GM23338 (cell line): ENCODE data around the gene CASQ2. TPM values are rescaled to one million over a fixed set of nuclear protein-coding genes. Genes with fewer than 3 reads are reported as not detected.

Source experiments
- ATAC-seq: fragments of 200-7000 bp; cut with Tn5 transposase; 3 replicates; pipeline ENCODE4 v1.9.1; 2020
- DNase-seq: peaks from one replicate; pipeline ENCODE4 v3.0.0-alpha.2; 2015; ENCODE audit warnings: low spot score
- H2AFZ ChIP-seq: fragments of 200-600 bp; sonication (generic); 2 replicates; pipeline ENCODE4 v1.8.0; 2016; ENCODE audit warnings: antibody characterized with exemption, mild to moderate bottlenecking, moderate library complexity
- H3F3A ChIP-seq: fragments of 200-600 bp; sonication (generic); replicated peaks from 2 replicates; pipeline ENCODE4 v1.8.0; 2017; ENCODE audit warnings: antibody characterized with exemption, mixed run types, low read depth
- H3K27ac ChIP-seq: fragments of 200-600 bp; sonication (generic); 2 replicates; pipeline ENCODE4 v1.6.1; 2016; ENCODE audit warnings: low read depth
- H3K27me3 ChIP-seq: fragments of 200-600 bp; sonication (generic); 2 replicates; pipeline ENCODE4 v1.8.0; 2016; ENCODE audit warnings: mild to moderate bottlenecking, mixed run types, moderate library complexity; ENCODE audit not compliant: insufficient read depth
- H3K36me3 ChIP-seq: fragments of 200-600 bp; sonication (generic); 2 replicates; pipeline ENCODE4 v1.8.0; 2016; ENCODE audit warnings: mild to moderate bottlenecking; ENCODE audit not compliant: insufficient read depth
- H3K4me1 ChIP-seq: fragments of 200-600 bp; sonication (generic); 2 replicates; pipeline ENCODE4 v1.8.0; 2016; ENCODE audit warnings: mild to moderate bottlenecking, moderate library complexity; ENCODE audit not compliant: insufficient read depth
- H3K4me2 ChIP-seq: fragments of 200-600 bp; sonication (generic); 2 replicates; pipeline ENCODE4 v1.7.1; 2017; ENCODE audit warnings: mixed run types
- H3K4me3 ChIP-seq: fragments of 200-600 bp; sonication (generic); 2 replicates; pipeline ENCODE4 v1.6.1; 2016; ENCODE audit warnings: mixed run types
- H3K79me2 ChIP-seq: fragments of 200-600 bp; sonication (generic); replicated peaks from 2 replicates; pipeline ENCODE4 v1.8.0; 2017; ENCODE audit warnings: mild to moderate bottlenecking; ENCODE audit not compliant: insufficient read depth
- H3K9me2 ChIP-seq: fragments of 200-600 bp; sonication (generic); 2 replicates; pipeline ENCODE4 v1.8.0; 2017; ENCODE audit not compliant: insufficient read depth
- H4K20me1 ChIP-seq: fragments of 200-600 bp; sonication (generic); replicated peaks from 2 replicates; pipeline ENCODE4 v1.8.0; 2017; ENCODE audit warnings: mild to moderate bottlenecking; ENCODE audit not compliant: insufficient read depth
- H3K27ac Mint-ChIP-seq: 2 replicates; pipeline ENCODE4 v1.8.0; 2020; ENCODE audit warnings: inconsistent platforms, mild to moderate bottlenecking, moderate library complexity, mixed read lengths
- H3K27me3 Mint-ChIP-seq: 3 replicates; pipeline ENCODE4 v1.8.0; 2022; ENCODE audit warnings: low read depth, mild to moderate bottlenecking, moderate library complexity, mixed read lengths, inconsistent platforms; ENCODE audit not compliant: insufficient read depth, poor library complexity
- H3K36me3 Mint-ChIP-seq: 3 replicates; pipeline ENCODE4 v1.8.0; 2021; ENCODE audit warnings: low read depth, mild to moderate bottlenecking, inconsistent platforms, moderate library complexity, mixed read lengths
- H3K4me1 Mint-ChIP-seq: 3 replicates; pipeline ENCODE4 v1.8.0; 2020; ENCODE audit warnings: mild to moderate bottlenecking, inconsistent platforms, mixed read lengths
- H3K4me3 Mint-ChIP-seq: 3 replicates; pipeline ENCODE4 v1.8.0; 2021; ENCODE audit warnings: moderate library complexity, mild to moderate bottlenecking, inconsistent platforms, mixed read lengths
- H3K9me3 Mint-ChIP-seq: 3 replicates; pipeline ENCODE4 v1.8.0; 2020; ENCODE audit warnings: moderate library complexity, mild to moderate bottlenecking, inconsistent platforms, mixed read lengths
- EZH2 ChIP-seq: fragments of 200-600 bp; sonication (generic); IDR thresholded peaks from one replicate; pipeline ENCODE4 v1.8.0; 2017; ENCODE audit warnings: antibody characterized with exemption, mild to moderate bottlenecking, low read depth; ENCODE audit not compliant: unreplicated experiment
- EZH2phosphoT487 ChIP-seq: fragments of 200-600 bp; sonication (generic); IDR thresholded peaks from one replicate; pipeline ENCODE4 v1.8.1; 2018; ENCODE audit warnings: antibody characterized with exemption; ENCODE audit not compliant: unreplicated experiment
- JUNB ChIP-seq: IDR thresholded peaks from one replicate; pipeline ENCODE4 v1.6.1; 2016; ENCODE audit warnings: antibody characterized with exemption; ENCODE audit not compliant: unreplicated experiment
- NANOG ChIP-seq: IDR thresholded peaks from 2 replicates; pipeline ENCODE4 v1.6.1; 2016; ENCODE audit warnings: antibody characterized with exemption, borderline replicate concordance
- POLR2AphosphoS5 ChIP-seq: IDR thresholded peaks from 2 replicates; pipeline ENCODE4 v1.6.1; 2016; ENCODE audit warnings: antibody characterized with exemption, low read depth
- STAT1 ChIP-seq: IDR thresholded peaks from one replicate; pipeline ENCODE4 v1.6.1; 2016; ENCODE audit warnings: antibody characterized with exemption; ENCODE audit not compliant: unreplicated experiment
- ZNF114 ChIP-seq: fragments of 250-450 bp; sonication (Bioruptor Pico); IDR thresholded peaks from 2 replicates; pipeline ENCODE4 v1.5.0; 2020; ENCODE audit warnings: mild to moderate bottlenecking, moderate library complexity
- ZNF331 ChIP-seq: fragments of 250-450 bp; sonication (Bioruptor Pico); IDR thresholded peaks from 2 replicates; pipeline ENCODE4 v1.5.0; 2020; ENCODE audit warnings: low read depth, mild to moderate bottlenecking, moderate library complexity
- polyA plus RNA-seq: library from polyadenylated mRNA; unstranded; fragments of >200 nt; fragmentation: Nextera tagmentation; extraction: Ambion mirVana; gene quantifications from 2 replicates; pipeline ENCODE4 v1.2.1, GENCODE V29; 2016
- total RNA-seq: library from RNA; depleted of rRNA; stranded (reverse); fragments of >200 nt; shearing (Covaris generic); gene quantifications from 2 replicates; pipeline ENCODE4 v1.2.3, GENCODE V29; 2014
- TF ChIP-seq, protein P1 (sequence below): IDR thresholded peaks from 2 replicates; pipeline ENCODE4 v1.6.1; 2016; ENCODE audit warnings: antibody characterized with exemption
- TF ChIP-seq, protein P2 (sequence below): fragments of 250-450 bp; sonication (Bioruptor Pico); IDR thresholded peaks from 2 replicates; pipeline ENCODE4 v1.5.0; 2020; ENCODE audit warnings: mild to moderate bottlenecking, moderate library complexity
- TF ChIP-seq, protein P3 (sequence below), 2 experiments: fragments of 200-600 bp in 1 of 2; sonication (generic) in 1 of 2; conservative IDR thresholded peaks; 2 replicates each; pipeline versions ENCODE4 v1.5.1 to v1.6.1; 2016 to 2017; ENCODE audit warnings: antibody characterized with exemption in 2 of 2, low read depth in 2 of 2, mild to moderate bottlenecking in 2 of 2, moderate library complexity in 1 of 2

Gene CASQ2
- total and polyA plus RNA-seq, 2 experiments from 2014 or later = not detected

DNA sequence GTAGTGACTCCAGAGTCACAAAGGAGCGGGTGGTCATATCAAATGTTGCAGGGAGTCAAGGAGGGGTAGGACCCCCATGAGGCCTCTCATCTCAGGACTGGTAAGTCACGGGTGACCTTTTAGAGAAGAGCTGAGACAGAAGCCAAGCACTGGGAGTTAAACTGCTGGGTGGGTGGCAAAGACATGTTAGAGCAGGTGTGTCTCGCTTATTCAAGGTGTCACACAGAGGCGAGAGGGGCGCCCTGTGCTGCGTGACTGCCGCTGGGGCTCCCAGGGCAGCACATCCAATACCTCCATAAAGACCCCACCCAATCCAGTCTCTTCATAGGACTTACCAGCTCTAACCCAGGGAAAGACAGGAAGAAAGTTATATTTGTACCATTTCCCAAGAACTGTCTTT lies 15.2 kb downstream of the CASQ2 start:
- H3K4me2 ChIP-seq = no peak overlapping the region
- TF ChIP-seq JUNB (no peak), NANOG (no peak), STAT1 (no peak), EZH2phosphoT487 (no peak), ZNF114 (no peak), POLR2AphosphoS5 (no peak)
- TF ChIP-seq, protein P1, sequence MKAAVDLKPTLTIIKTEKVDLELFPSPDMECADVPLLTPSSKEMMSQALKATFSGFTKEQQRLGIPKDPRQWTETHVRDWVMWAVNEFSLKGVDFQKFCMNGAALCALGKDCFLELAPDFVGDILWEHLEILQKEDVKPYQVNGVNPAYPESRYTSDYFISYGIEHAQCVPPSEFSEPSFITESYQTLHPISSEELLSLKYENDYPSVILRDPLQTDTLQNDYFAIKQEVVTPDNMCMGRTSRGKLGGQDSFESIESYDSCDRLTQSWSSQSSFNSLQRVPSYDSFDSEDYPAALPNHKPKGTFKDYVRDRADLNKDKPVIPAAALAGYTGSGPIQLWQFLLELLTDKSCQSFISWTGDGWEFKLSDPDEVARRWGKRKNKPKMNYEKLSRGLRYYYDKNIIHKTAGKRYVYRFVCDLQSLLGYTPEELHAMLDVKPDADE = no peak
- DNase-seq (no peak), ATAC-seq (no peak)
- Mint-ChIP-seq H3K27ac (no peak overlapping the region), H3K4me3 (no peak overlapping the region), H3K9me3 (no peaks in the 10 kb centered on the region), H3K36me3 (no peaks in the 10 kb centered on the region), H3K4me1 (peaks cover 5% of the 10 kb centered on the region; the same call in 1 of the 3 replicates), H3K27me3 (peaks cover 2% of the 10 kb centered on the region)
- no peaks in the 10 kb centered on the region for H3F3A ChIP-seq
- 0 out of 2 replicates have a peak, but pooled peaks cover 3% of the 10 kb centered on the region for H3K4me1 ChIP-seq
- 0 out of 2 replicates have a peak, but pooled peaks cover 5% of the 10 kb centered on the region for H3K9me2 ChIP-seq
- no peaks in the 10 kb centered on the region for H4K20me1 ChIP-seq
- no peaks in the 10 kb centered on the region for H3K79me2 ChIP-seq
- no peak overlapping the region for H3K4me3 ChIP-seq
- H3K36me3 ChIP-seq = no peaks in the 10 kb centered on the region
- no peak overlapping the region for H3K27ac ChIP-seq
- no peak overlapping the region for H2AFZ ChIP-seq
- no peaks in the 10 kb centered on the region for H3K27me3 ChIP-seq

DNA sequence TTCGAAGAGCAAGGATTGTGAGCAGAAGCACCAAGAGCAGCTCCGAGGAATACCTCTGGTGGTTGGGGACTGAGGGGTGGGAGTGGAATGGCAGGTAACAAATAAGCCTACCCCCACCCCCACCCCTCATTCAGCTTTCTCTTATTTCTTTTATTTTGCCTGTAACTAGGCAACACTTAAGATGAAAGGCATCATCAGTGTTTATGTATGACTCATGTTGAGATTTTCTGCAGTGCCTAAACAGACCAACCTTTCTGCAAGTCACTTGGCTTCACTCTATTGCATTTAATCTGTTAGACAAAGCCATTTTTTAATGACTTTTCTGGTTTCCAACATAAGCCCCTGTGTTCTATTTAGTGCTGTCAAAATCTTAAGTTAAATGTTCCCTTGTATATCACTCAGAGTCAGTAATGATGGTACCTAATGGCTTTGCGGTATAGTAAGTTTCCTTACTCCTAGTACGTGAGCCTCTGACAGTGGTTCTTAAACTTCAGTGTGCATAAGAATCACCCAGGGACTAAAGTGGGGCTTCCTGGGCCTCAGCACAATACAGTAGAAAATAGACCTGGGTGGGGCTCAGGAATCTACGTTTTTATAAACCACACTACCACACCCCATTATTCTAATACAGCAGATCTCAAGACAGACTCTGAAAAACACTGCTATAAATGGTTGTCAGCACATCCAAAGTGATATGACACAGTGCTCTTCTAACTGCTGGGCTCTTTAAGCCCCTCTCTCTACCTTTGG lies 19.9 kb downstream of the CASQ2 start:
- Mint-ChIP-seq H3K27ac (no peak overlapping the region), H3K27me3 (peaks cover 3% of the 10 kb centered on the region), H3K4me1 (peaks cover 9% of the 10 kb centered on the region; the same call in 2 of the 3 replicates), H3K4me3 (no peak overlapping the region), H3K36me3 (no peaks in the 10 kb centered on the region), H3K9me3 (no peaks in the 10 kb centered on the region)
- no peak overlapping the region for H3K27ac ChIP-seq
- H4K20me1 ChIP-seq = no peaks in the 10 kb centered on the region
- H3K4me3 ChIP-seq = no peak overlapping the region
- no peaks in the 10 kb centered on the region for H3K36me3 ChIP-seq
- no peaks in the 10 kb centered on the region for H3K79me2 ChIP-seq
- DNase-seq = no peak
- H3F3A ChIP-seq = no peaks in the 10 kb centered on the region
- no peak for ATAC-seq
- 0 out of 2 replicates have a peak, but pooled peaks cover 8% of the 10 kb centered on the region for H3K9me2 ChIP-seq
- H3K4me1 ChIP-seq = 0 out of 2 replicates have a peak, but pooled peaks cover 4% of the 10 kb centered on the region
- H3K27me3 ChIP-seq = no peaks in the 10 kb centered on the region
- H3K4me2 ChIP-seq = no peak overlapping the region
- peak overlapping the region; percentile 39; the same call in 1 of the 2 replicates for H2AFZ ChIP-seq
- TF ChIP-seq, protein P2, sequence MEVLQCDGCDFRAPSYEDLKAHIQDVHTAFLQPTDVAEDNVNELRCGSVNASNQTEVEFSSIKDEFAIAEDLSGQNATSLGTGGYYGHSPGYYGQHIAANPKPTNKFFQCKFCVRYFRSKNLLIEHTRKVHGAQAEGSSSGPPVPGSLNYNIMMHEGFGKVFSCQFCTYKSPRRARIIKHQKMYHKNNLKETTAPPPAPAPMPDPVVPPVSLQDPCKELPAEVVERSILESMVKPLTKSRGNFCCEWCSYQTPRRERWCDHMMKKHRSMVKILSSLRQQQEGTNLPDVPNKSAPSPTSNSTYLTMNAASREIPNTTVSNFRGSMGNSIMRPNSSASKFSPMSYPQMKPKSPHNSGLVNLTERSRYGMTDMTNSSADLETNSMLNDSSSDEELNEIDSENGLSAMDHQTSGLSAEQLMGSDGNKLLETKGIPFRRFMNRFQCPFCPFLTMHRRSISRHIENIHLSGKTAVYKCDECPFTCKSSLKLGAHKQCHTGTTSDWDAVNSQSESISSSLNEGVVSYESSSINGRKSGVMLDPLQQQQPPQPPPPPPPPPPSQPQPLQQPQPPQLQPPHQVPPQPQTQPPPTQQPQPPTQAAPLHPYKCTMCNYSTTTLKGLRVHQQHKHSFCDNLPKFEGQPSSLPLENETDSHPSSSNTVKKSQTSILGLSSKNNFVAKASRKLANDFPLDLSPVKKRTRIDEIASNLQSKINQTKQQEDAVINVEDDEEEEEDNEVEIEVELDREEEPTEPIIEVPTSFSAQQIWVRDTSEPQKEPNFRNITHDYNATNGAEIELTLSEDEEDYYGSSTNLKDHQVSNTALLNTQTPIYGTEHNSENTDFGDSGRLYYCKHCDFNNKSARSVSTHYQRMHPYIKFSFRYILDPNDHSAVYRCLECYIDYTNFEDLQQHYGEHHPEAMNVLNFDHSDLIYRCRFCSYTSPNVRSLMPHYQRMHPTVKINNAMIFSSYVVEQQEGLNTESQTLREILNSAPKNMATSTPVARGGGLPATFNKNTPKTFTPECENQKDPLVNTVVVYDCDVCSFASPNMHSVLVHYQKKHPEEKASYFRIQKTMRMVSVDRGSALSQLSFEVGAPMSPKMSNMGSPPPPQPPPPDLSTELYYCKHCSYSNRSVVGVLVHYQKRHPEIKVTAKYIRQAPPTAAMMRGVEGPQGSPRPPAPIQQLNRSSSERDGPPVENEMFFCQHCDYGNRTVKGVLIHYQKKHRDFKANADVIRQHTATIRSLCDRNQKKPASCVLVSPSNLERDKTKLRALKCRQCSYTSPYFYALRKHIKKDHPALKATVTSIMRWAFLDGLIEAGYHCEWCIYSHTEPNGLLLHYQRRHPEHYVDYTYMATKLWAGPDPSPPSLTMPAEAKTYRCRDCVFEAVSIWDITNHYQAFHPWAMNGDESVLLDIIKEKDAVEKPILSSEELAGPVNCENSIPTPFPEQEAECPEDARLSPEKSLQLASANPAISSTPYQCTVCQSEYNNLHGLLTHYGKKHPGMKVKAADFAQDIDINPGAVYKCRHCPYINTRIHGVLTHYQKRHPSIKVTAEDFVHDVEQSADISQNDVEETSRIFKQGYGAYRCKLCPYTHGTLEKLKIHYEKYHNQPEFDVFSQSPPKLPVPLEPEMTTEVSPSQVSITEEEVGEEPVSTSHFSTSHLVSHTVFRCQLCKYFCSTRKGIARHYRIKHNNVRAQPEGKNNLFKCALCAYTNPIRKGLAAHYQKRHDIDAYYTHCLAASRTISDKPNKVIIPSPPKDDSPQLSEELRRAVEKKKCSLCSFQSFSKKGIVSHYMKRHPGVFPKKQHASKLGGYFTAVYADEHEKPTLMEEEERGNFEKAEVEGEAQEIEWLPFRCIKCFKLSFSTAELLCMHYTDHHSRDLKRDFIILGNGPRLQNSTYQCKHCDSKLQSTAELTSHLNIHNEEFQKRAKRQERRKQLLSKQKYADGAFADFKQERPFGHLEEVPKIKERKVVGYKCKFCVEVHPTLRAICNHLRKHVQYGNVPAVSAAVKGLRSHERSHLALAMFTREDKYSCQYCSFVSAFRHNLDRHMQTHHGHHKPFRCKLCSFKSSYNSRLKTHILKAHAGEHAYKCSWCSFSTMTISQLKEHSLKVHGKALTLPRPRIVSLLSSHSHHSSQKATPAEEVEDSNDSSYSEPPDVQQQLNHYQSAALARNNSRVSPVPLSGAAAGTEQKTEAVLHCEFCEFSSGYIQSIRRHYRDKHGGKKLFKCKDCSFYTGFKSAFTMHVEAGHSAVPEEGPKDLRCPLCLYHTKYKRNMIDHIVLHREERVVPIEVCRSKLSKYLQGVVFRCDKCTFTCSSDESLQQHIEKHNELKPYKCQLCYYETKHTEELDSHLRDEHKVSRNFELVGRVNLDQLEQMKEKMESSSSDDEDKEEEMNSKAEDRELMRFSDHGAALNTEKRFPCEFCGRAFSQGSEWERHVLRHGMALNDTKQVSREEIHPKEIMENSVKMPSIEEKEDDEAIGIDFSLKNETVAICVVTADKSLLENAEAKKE (CRISPR knock-in tag) = no peak
- no peak for TF ChIP-seq JUNB
- no peak for TF ChIP-seq ZNF331 (CRISPR knock-in tag)
- TF ChIP-seq, protein P3, sequence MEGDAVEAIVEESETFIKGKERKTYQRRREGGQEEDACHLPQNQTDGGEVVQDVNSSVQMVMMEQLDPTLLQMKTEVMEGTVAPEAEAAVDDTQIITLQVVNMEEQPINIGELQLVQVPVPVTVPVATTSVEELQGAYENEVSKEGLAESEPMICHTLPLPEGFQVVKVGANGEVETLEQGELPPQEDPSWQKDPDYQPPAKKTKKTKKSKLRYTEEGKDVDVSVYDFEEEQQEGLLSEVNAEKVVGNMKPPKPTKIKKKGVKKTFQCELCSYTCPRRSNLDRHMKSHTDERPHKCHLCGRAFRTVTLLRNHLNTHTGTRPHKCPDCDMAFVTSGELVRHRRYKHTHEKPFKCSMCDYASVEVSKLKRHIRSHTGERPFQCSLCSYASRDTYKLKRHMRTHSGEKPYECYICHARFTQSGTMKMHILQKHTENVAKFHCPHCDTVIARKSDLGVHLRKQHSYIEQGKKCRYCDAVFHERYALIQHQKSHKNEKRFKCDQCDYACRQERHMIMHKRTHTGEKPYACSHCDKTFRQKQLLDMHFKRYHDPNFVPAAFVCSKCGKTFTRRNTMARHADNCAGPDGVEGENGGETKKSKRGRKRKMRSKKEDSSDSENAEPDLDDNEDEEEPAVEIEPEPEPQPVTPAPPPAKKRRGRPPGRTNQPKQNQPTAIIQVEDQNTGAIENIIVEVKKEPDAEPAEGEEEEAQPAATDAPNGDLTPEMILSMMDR (conservative IDR thresholded peaks at IDR 0.05; ENCODE audit: low read depth in 2 of 2) = no peak
- no peak for TF ChIP-seq EZH2
- TF ChIP-seq, protein P1 = no peak
- no peak for TF ChIP-seq POLR2AphosphoS5
